ENCODE measurements around the gene TSEN34.

The TSEN34 gene

DNA sequence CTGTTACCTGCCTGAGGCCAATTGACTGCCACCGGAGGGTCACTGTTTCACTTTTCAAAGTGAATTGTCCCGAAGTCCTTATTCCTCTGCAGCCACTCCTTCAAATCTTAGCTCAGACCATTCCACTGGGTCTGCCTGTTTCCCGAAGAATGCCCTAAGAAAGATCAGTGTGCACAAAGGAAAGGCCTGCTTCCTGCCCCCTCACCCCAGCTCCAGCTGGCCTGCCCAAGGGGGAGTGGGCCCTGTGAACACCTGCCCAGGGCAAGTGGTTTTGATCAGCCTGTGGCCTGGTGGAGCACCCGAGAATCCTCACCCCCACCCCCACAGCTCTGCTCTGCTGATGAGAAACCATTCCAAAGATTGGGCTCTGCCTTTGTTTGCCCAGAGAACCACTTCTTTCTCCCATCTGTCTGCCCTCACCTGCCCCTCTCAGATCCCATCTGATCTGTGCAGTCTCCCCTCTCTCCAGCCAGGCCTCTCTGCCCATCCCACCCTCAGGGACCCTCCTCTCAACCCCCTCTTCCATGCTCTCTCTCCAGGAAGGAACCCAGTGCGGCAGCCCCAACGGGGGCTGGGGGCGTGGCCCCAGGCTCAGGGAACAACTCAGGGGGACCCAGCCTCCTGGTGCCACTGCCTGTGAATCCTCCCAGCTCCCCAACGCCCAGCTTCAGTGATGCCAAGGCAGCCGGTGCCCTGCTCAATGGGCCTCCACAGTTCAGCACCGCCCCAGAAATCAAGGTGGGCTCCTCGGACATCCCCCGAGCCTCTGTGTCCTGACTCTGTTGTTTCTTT lies 41.9 kb upstream of the TSEN34 start:
- H3K4me3 ChIP-seq (ENCODE audit: low read length), result no peak overlapping the region
- TF ChIP-seq, protein P1, sequence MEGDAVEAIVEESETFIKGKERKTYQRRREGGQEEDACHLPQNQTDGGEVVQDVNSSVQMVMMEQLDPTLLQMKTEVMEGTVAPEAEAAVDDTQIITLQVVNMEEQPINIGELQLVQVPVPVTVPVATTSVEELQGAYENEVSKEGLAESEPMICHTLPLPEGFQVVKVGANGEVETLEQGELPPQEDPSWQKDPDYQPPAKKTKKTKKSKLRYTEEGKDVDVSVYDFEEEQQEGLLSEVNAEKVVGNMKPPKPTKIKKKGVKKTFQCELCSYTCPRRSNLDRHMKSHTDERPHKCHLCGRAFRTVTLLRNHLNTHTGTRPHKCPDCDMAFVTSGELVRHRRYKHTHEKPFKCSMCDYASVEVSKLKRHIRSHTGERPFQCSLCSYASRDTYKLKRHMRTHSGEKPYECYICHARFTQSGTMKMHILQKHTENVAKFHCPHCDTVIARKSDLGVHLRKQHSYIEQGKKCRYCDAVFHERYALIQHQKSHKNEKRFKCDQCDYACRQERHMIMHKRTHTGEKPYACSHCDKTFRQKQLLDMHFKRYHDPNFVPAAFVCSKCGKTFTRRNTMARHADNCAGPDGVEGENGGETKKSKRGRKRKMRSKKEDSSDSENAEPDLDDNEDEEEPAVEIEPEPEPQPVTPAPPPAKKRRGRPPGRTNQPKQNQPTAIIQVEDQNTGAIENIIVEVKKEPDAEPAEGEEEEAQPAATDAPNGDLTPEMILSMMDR (conservative IDR thresholded peaks at IDR 0.05; ENCODE audit: low read depth, low read length), result no peak
- DNase-seq (ENCODE audit: low read depth), result no peak

DNA sequence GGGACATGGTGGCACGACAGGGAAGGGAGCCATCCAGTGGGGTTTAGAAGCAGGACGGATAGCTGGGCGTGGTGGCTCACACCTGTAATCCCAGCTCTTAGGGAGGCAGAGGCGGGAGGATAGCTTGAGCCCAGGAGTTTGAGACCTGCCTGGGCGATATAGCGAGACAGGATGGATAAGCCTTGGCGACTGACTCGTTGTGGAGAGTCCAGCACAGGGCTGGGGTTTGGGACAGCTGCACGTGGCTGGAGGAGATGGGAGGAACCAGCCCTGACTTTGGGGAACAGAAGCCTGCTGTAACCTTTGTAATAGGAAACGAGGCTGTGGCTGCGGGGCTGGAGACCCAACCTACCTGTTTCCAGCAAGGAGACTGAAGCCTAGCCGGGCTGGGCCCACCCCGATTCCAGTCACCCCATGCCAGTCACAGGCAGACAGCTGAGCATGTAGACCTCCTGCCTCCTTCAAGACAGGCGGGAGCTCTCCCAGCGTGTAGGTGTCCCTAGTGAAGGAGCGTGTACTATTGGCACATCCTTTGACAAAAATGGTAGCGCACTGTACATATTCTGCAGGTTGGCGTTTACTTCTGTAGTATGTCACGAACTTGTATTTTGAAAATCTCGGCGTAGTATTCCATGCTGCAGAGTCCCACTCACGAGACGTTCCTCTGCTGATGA lies 39.6 kb upstream of the TSEN34 start:
- no peak for DNase-seq (ENCODE audit: low read depth)
- TF ChIP-seq, protein P1 (conservative IDR thresholded peaks at IDR 0.05; ENCODE audit: low read depth, low read length), result no peak
- no peak overlapping the region for H3K4me3 ChIP-seq (ENCODE audit: low read length)

DNA sequence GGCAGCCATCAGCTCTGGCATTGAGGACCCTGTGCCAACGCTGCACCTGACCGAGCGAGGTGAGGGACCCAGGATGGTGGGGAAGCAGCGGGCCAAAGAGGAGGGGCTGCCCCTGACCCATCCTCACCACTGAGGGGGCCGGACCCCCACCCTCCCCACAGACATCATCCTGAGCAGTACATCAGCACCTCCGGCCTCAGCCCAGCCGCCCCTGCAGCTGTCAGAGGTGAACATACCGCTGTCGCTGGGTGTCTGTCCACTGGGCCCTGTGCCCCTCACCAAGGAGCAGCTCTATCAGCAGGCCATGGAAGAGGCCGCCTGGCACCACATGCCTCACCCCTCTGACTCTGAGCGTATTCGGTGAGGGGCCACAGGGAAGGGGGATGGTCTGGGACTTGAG lies 38.8 kb upstream of the TSEN34 start:
- no peak for DNase-seq (ENCODE audit: low read depth)
- H3K4me3 ChIP-seq (ENCODE audit: low read length), result no peak overlapping the region

DNA sequence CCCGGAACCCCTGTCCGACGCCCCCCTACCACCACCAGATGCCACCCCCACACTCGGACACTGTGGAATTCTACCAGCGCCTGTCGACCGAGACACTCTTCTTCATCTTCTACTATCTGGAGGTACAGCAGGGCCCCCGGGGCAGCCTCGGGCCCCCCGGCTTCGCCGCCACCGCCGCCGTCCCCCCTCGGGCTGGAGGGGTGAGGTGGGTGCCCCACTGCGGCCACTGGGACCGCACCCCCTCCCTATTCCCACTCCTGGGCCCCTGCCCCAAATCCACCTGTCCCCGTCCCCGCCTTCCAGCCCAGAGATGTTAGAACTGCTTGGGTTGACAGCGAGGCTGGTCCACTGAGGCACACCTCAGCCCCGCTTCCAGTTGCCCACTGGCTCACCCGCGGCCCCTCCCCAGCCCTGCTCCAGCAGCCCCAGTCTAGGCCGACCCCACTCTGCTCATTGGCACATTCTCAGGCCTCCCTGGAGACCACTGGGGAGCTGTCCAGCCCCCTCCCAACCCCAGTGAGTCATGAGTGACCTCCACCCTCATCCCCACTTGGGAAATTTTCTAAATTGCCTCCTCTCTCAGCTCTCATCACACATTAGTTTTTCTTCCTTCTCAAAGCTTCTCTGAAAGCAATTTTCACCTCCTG lies 38.1 kb upstream of the TSEN34 start:
- no peak for DNase-seq (ENCODE audit: low read depth)
- TF ChIP-seq, protein P1 (conservative IDR thresholded peaks at IDR 0.05; ENCODE audit: low read depth, low read length), result no peak
- no peak overlapping the region for H3K4me3 ChIP-seq (ENCODE audit: low read length)

More for the DNA sequence above, 38.8 kb upstream of the TSEN34 start:
- TF ChIP-seq, protein P1 (conservative IDR thresholded peaks at IDR 0.05; ENCODE audit: low read depth, low read length), result no peak

DNA sequence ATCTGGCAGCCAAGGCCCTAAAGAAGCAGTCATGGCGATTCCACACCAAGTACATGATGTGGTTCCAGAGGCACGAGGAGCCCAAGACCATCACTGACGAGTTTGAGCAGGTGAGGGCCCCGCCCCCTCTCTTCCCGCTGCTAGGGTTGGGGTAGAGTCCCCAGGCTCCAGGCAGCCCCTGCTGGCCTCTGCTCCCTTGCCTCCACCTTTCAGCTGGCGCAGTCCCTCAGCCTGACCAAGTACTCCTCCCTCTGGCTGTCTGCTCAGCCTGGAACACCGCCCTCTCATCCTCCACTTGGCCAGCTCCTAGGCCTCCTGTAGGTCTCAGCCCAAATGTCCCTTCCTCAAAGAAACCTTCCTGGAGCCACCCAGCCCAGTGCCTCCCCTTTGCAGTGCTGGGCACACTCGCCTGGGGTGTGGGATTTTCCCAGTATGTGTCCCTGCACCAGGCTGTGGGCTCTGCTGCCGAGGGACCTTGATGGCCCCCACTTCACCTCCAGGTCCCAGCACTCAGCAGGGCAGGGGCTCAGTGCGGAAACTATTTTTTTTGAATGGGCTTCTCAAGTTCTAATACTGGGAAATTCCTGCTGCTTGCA lies 37.3 kb upstream of the TSEN34 start:
- TF ChIP-seq, protein P1 (conservative IDR thresholded peaks at IDR 0.05; ENCODE audit: low read depth, low read length), result no peak
- DNase-seq (ENCODE audit: low read depth), result no peak
- no peak overlapping the region for H3K4me3 ChIP-seq (ENCODE audit: low read length)

DNA sequence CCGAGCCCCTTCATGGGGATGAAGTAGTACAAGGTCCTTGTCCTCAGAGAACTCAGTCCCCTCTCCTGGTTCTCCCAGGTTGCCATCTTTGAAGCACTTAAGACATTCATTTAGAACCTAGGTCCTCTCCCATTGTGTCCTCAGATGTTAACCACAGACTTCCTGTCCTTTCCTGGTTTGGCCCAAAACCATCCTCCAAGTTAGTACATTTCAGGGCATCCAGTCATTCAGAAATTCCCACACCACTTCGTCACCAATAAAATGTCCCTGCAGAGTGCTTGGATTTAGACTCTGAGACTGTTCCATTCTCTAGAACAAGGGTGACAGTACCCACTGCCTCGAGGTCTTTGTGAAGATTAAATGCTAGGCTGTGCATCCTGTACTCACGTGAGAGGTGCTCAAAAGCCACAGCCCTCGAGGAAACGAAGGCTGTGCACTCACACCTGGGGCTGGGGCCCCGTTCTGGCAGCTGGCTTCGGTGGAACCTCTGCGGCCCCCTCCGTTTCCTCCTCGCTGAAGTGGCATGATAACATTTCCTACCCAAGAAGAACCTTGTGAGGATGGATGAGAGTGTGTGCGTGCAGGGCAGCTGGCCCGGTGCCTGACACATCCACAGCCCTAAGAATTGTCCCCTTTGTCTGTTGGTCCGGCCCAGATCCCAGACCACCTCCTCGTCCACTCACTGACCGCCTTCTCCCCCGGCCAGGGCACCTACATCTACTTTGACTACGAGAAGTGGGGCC lies 36.3 kb upstream of the TSEN34 start:
- no peak for DNase-seq (ENCODE audit: low read depth)
- TF ChIP-seq, protein P1 (conservative IDR thresholded peaks at IDR 0.05; ENCODE audit: low read depth, low read length), result no peak

More for the DNA sequence above, 36.3 kb upstream of the TSEN34 start:
- H3K4me3 ChIP-seq (ENCODE audit: low read length), result no peak overlapping the region

All from retinal pigment epithelial cell (primary cell).